ENCODE data around the gene CLIP1.

DNA sequence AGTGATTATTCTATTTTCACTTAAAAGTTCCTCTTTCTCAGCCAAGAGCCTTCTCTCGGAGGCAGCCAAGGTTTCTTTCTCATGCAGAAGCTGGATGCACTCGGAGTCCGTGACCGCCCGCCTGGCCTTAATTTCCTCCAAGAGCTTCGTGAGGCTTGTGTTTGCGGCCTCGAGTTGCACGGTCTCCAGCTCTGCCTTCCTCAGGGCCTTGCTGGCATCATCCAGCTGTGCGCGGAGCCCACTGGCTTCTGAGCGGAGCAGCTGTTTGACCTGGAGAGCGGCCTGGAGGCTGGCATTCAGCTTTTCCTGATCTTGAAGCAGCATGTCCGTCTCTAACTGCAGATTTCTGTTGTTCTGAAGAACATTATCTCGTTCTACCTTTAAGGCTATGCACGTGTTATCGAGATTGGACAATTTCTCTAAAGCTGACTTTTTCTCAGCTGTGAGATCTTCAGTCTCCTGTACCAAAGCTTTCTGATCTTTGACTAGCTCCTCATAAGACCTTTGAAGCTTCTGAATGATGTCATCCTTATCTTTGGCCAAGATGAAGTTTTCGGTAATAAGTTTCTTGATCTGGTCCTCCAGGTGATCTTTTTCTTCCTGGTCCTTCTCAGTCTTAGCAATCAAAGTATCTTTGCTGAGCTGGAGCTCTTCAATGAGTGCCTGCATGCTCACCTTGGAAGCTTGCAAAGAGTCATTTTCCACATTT, 99.0 kb downstream of the CLIP1 start:
- no peak for TF ChIP-seq EZH2 (optimal IDR thresholded peaks at IDR 0.05; ENCODE audit: low read depth, low read length)
- TF ChIP-seq, protein P1, sequence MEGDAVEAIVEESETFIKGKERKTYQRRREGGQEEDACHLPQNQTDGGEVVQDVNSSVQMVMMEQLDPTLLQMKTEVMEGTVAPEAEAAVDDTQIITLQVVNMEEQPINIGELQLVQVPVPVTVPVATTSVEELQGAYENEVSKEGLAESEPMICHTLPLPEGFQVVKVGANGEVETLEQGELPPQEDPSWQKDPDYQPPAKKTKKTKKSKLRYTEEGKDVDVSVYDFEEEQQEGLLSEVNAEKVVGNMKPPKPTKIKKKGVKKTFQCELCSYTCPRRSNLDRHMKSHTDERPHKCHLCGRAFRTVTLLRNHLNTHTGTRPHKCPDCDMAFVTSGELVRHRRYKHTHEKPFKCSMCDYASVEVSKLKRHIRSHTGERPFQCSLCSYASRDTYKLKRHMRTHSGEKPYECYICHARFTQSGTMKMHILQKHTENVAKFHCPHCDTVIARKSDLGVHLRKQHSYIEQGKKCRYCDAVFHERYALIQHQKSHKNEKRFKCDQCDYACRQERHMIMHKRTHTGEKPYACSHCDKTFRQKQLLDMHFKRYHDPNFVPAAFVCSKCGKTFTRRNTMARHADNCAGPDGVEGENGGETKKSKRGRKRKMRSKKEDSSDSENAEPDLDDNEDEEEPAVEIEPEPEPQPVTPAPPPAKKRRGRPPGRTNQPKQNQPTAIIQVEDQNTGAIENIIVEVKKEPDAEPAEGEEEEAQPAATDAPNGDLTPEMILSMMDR (IDR thresholded peaks at IDR 0.05; ENCODE audit: low read length): no peak
